ENCODE results near the gene MED19.
"Not testable (repeated sequence)": the region's sequence is repeated elsewhere in the genome, so short reads cannot be mapped to it uniquely, and the experiment has no call there.

Gene MED19

GRCh38 chr11:57711414-57712255, at the start of gene MED19:
Gene MED19 (minus strand): TSS chr11:57712215. CDS start chr11:57712179, 36 bp downstream.
- DNase-seq: peak; percentile 88

- DNase-seq: no peak
Observed at GRCh38 chr11:57758174-57758573, 46.2 kb upstream of the MED19 start.

GRCh38 chr11:57752954-57753353, 40.9 kb upstream of the MED19 start:
- no peak for DNase-seq

GRCh38 chr11:57751676-57752253, 39.8 kb upstream of the MED19 start, which contains the start of gene BTBD18:
Gene BTBD18 (minus strand): TSS chr11:57751819. CDS start chr11:57751188, 631 bp downstream.
- DNase-seq: peak; percentile 54

- DNase-seq: no peak
Observed at GRCh38 chr11:57751176-57751575, 39.2 kb upstream of the MED19 start.

- no peak for DNase-seq
Observed at GRCh38 chr11:57746920-57747319, 34.9 kb upstream of the MED19 start.

- DNase-seq: no peak
Observed at GRCh38 chr11:57745206-57745605, 33.2 kb upstream of the MED19 start.

GRCh38 chr11:57744357-57744756, 32.3 kb upstream of the MED19 start:
- DNase-seq: no peak

- DNase-seq: no peak
Observed at GRCh38 chr11:57742087-57742452, 30.1 kb upstream of the MED19 start.

- DNase-seq: peak; percentile 98
Observed at GRCh38 chr11:57741132-57742086, 29.4 kb upstream of the MED19 start, which contains the start of gene SELENOH. Gene SELENOH (plus strand): TSS chr11:57741491. CDS start chr11:57741596, 105 bp downstream.

GRCh38 chr11:57735619-57736298, 23.7 kb upstream of the MED19 start:
- no peak for DNase-seq

- DNase-seq: no peak
Observed at GRCh38 chr11:57732661-57733060, 20.6 kb upstream of the MED19 start.

- DNase-seq: no peak
Observed at GRCh38 chr11:57729479-57729878, 17.5 kb upstream of the MED19 start.

- DNase-seq: no peak
Observed at GRCh38 chr11:57728829-57729228, 16.8 kb upstream of the MED19 start.

- DNase-seq: no peak
Observed at GRCh38 chr11:57727185-57727584, 15.2 kb upstream of the MED19 start.

- not testable (repeated sequence) for DNase-seq
Observed at GRCh38 chr11:57716726-57717125, 4.7 kb upstream of the MED19 start.

GRCh38 chr11:57713835-57714234, 1.8 kb upstream of the MED19 start:
- DNase-seq: no peak

GRCh38 chr11:57712256-57713150, 488 bp upstream of the MED19 start, which contains the start of gene TMX2:
Gene TMX2 (plus strand): TSS chr11:57712593. CDS start chr11:57712619, 26 bp downstream.
- DNase-seq: peak; percentile 99

GRCh38 chr11:57709802-57710367, 2.1 kb downstream of the MED19 start:
- DNase-seq: no peak

GRCh38 chr11:57705432-57705831, 6.6 kb downstream of the MED19 start:
- DNase-seq: not testable (repeated sequence)

- no peak for DNase-seq
Observed at GRCh38 chr11:57704932-57705331, 7.1 kb downstream of the MED19 start.

Data from eye (tissue), 1 donor.